Adrenal gland (tissue), 12 donors: ENCODE results near the gene ENGASE. TPM values are rescaled to one million over a fixed set of nuclear protein-coding genes. Genes with fewer than 3 reads are reported as not detected.
A peak's percentile ranks its signal among the peaks of the same experiment; 100 is the strongest.

Source experiments
- DNase-seq, 7 donors: peaks; one replicate each; pipeline ENCODE4 v3.0.0-alpha.2; 2019 to 2020
- H3K27ac ChIP-seq, 5 donors: fragments of 200-600 bp; sonication (generic) in 4 of 5; 1 replicate in 3 of 5; 2 replicates in 2 of 5; pipeline versions ENCODE4 v1.5.1 to v1.8.0; 2016 to 2020; ENCODE audit warnings: mild to moderate bottlenecking in 1 of 5
- H3K27me3 ChIP-seq: fragments of 200-600 bp; 2 replicates; pipeline ENCODE4 v1.8.0; 2021
- H3K36me3 ChIP-seq, 2 donors: fragments of 200-600 bp; replicated peaks in 1 of 2; 1 replicate in 1 of 2; 2 replicates in 1 of 2; pipeline versions ENCODE4 v1.5.1 to v1.8.0; 2018 to 2022
- H3K4me1 ChIP-seq, 2 donors: fragments of 200-600 bp; replicated peaks in 1 of 2; 1 replicate in 1 of 2; 2 replicates in 1 of 2; pipeline versions ENCODE4 v1.5.1 to v1.8.0; 2018 to 2021
- H3K4me3 ChIP-seq, 4 donors: fragments of 200-600 bp; sonication (generic) in 3 of 4; one replicate each; pipeline ENCODE4 v1.5.1; 2016 to 2018
- H3K9me3 ChIP-seq, 3 donors: fragments of 200-600 bp; sonication (generic) in 1 of 3; replicated peaks in 1 of 3; 1 replicate in 2 of 3; 2 replicates in 1 of 3; pipeline versions ENCODE4 v1.5.1 to v1.8.0; 2016 to 2021
- POLR2A ChIP-seq, 2 donors: fragments of 450-650 bp; IDR thresholded peaks; one replicate each; pipeline ENCODE4 v1.6.1; 2017; ENCODE audit warnings: antibody characterized with exemption in 2 of 2, mild to moderate bottlenecking in 2 of 2, moderate library complexity in 1 of 2
- WGBS, 4 donors: extraction: QIAGEN DNeasy Blood & Tissue Kit in 2 of 4; methylation state at CpG; one replicate each; pipeline versions ENCODE4 v1.1.5 to v1.1.7; 2013 to 2017; 5-methylcytosine and 5-hydroxymethylcytosine counted together
- intact Hi-C, 2 donors: fragments of 100-400 bp; cut with DNase I; formaldehyde crosslinking; loops; one replicate each; pipeline versions ENCODE4 v1.14.1 to v1.15.0; 2022 to 2023
- polyA plus RNA-seq, 3 donors: library from polyadenylated mRNA; stranded (reverse); fragments of 200-250 nt in 2 of 3; fragments of 350-450 nt in 1 of 3; fragmentation: Illumina TruSeq in 1 of 3; extraction: RNeasy Lipid Tissue Mini Kit (QIAGEN cat#74804) in 1 of 3; gene quantifications; one replicate each; pipeline ENCODE4 v1.2.3, GENCODE V29; 2013 to 2014
- total RNA-seq, 9 donors: library from RNA; depleted of rRNA in 4 of 9; stranded (reverse); fragments of >200 nt in 4 of 9; fragments of 120-200 nt in 1 of 9; fragmentation: NEBNext Ultra II Directional in 1 of 9; extraction: Animal tissue kit (Norgen Biotek cat#: 25700) in 1 of 9; gene quantifications; one replicate each; pipeline versions ENCODE4 v1.1.0 to v1.2.4, GENCODE V29; 2013 to 2023
- TF ChIP-seq, protein P1 (sequence below), 6 experiments: fragments of 450-650 bp in 4 of 6; fragments of 200-600 bp in 2 of 6; sonication (generic) in 1 of 6; IDR thresholded peaks; 1 replicate in 5 of 6; 2 replicates in 1 of 6; pipeline versions ENCODE4 v1.5.1 to v1.8.0; 2016 to 2021; ENCODE audit warnings: antibody characterized with exemption in 6 of 6, mild to moderate bottlenecking in 2 of 6, moderate library complexity in 1 of 6
- donor health status: healthy with polysubstance abuse.
- donor health status: Bipolar disorder and iron deficiency.
- donor health status: DM: yes; HTN: yes; CAD: no.
- donor health status: DM: no; HTN: no; CAD: no.
- donor health status: DM: no; HTN: no; CAD: no.
- donor health status: DM: yes; HTN: yes; CAD: no.

Gene ENGASE
- total and polyA plus RNA-seq, 12 donors, result 4.4 to 155 (median 31.1) TPM

DNA sequence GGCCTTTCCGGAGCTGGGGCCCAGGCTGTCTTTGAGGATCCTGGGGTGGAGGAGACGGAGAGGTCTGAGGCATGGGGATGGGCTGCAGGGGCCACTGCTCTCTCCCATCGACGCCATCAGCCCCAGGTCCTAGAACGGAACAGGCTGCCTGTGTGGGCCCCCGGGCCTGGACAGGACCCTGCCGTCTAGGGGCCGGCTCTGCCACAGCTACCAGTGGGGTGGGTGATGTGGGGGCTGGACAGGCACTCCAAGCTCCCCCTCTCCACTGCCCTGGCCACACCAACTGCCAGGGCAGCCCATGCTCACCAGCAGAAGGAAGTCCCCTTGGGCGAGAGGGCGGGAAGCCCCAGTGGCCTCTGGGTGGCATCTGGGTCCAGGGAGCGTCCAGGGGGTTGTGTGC lies 37.8 kb downstream of the ENGASE start:
- no peaks in the 10 kb centered on the region for H3K9me3 ChIP-seq
- no peak for DNase-seq
- H3K4me3 ChIP-seq, result no peak overlapping the region
- intact Hi-C loops, result no loop called here
- no peaks in the 10 kb centered on the region for H3K36me3 ChIP-seq
- no peak overlapping the region for H3K27ac ChIP-seq
- no peak for TF ChIP-seq POLR2A (IDR thresholded peaks at IDR 0.05)
- TF ChIP-seq, protein P1, sequence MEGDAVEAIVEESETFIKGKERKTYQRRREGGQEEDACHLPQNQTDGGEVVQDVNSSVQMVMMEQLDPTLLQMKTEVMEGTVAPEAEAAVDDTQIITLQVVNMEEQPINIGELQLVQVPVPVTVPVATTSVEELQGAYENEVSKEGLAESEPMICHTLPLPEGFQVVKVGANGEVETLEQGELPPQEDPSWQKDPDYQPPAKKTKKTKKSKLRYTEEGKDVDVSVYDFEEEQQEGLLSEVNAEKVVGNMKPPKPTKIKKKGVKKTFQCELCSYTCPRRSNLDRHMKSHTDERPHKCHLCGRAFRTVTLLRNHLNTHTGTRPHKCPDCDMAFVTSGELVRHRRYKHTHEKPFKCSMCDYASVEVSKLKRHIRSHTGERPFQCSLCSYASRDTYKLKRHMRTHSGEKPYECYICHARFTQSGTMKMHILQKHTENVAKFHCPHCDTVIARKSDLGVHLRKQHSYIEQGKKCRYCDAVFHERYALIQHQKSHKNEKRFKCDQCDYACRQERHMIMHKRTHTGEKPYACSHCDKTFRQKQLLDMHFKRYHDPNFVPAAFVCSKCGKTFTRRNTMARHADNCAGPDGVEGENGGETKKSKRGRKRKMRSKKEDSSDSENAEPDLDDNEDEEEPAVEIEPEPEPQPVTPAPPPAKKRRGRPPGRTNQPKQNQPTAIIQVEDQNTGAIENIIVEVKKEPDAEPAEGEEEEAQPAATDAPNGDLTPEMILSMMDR (IDR thresholded peaks at IDR 0.05), result no peak
- WGBS, 4 donors, result 72 to 83% (median 80%) methylated on average over 7 to 11 of the region's 11 CpGs; no CpG with 5 or more reads in 1 of the 4 donors
- H3K27me3 ChIP-seq, result peaks cover 18% of the 10 kb centered on the region
- H3K4me1 ChIP-seq, result no peaks in the 10 kb centered on the region

DNA sequence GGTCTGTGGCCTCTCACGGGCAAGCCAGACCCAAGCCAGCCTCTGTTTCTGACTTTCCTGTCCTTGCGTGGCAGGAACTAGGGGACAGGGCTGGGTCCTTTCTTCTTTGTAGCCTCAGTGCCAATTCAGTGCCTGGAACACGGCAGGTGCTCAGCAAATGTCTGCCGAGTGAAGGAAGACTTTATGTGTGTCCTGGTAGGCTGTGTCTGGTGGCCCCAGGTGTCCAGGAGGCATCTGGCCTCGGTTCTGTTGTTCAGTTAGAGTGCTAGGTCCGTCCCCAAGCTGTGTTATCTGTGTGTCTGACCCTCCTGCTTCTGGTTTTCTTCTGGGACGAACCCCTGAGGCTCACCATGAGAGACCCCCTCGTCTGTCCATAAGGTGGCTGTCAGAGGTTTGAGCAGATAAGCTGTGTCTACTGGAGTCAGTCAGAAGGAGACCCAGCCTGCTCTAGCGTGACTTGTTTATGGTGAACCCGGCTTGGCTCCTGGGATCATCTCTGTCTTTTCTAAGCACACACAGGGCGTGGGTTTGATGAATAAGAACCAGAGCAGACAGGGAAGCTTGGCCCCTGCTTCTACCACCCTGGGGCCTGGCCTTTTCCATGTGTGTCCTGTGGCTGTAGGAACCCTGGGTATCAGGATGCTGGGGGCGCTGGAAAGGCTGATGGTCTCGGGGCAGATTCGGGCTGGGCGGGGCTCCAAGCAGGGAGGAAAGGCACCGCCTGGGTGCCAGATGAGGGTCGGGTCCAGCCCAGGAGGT lies 39.3 kb downstream of the ENGASE start:
- no peaks in the 10 kb centered on the region for H3K9me3 ChIP-seq
- no peaks in the 10 kb centered on the region for H3K4me1 ChIP-seq
- no peak overlapping the region for H3K27ac ChIP-seq
- H3K4me3 ChIP-seq, result no peak overlapping the region
- 64 to 72% (median 70%) methylated on average over 10 to 17 of the region's 17 CpGs for WGBS, 4 donors
- peaks cover 21% of the 10 kb centered on the region for H3K27me3 ChIP-seq
- TF ChIP-seq POLR2A (IDR thresholded peaks at IDR 0.05), result no peak
- TF ChIP-seq, protein P1 (IDR thresholded peaks at IDR 0.05), result no peak
- no peaks in the 10 kb centered on the region for H3K36me3 ChIP-seq
- DNase-seq, result no peak
- intact Hi-C loops, result no loop called here

DNA sequence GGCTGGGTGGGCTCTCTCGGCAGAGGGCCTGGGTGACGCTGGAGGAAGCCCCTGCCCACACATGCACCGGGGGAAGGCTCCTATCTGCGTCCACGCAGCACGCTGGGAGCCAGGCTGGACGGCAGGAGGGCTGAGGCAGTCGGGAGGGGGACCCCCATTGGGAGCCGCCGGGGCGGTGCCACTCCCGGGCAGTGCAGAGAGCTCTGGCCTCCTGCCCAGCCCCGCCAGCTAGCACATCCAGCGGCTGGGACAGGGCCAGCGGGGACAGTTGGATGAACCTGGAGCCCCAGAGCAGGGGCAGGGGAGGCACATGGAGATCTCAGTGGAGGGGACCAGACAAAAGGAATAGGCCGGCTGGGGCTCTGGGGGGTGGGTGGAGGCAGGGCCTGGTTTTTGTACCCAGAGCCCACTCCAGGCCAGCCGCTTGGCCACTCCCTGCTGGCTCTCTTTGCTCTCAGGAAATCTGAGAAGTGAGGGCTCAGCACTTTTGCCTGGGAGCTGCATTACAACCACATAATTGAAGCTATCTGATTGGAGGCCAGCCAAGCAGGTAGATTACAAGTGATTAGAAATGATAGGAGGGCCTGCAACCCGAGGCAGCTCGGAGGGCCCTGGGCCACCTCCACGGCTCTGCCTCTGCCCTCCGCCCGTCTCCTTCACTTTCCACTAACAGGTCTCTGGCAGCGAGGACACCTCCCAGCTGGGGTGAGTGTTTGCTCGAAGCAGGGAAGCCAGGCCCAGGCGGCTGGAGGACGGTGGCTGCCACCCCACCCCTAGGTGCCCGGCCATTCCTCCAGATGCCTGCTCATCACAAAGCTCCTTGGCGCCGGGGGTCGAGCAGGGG lies 40.1 kb downstream of the ENGASE start:
- Histone ChIP-seq H3K36me3 (no peaks in the 10 kb centered on the region), H3K4me1 (no peaks in the 10 kb centered on the region), H3K27me3 (peaks cover 21% of the 10 kb centered on the region), H3K9me3 (no peaks in the 10 kb centered on the region), H3K27ac (no peak overlapping the region), H3K4me3 (no peak overlapping the region)
- no peak for TF ChIP-seq POLR2A (IDR thresholded peaks at IDR 0.05)
- TF ChIP-seq, protein P1 (IDR thresholded peaks at IDR 0.05), result no peak
- 46 to 63% (median 52%) methylated on average over 11 to 30 of the region's 30 CpGs for WGBS, 4 donors
- DNase-seq, result peak in 2 of 7 donors; percentile 12 to 38
- intact Hi-C loops, result no loop called here

DNA sequence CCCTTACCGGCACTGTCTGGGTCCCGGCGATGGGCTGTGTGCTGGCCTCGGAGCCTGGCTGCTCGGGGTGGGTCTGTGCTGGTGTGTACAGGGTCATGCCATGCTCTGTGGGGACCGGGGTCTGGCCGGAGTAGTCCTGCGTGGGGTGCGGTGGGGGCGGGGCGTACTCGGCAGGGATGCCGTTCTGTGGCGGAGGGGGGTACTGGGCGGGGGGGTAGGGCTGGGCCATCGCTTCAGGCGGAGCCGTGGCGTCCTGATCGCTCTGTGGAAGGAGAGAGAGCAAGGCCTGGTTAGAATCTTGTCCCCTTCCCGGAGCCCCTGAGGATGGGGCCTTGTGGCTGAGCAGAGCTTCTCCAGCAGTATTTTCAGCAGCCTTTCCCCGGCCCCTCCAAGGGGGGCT lies 40.9 kb downstream of the ENGASE start:
- intact Hi-C loops, result no loop called here
- Histone ChIP-seq H3K27ac (no peak overlapping the region), H3K4me3 (no peak overlapping the region), H3K27me3 (peaks cover 18% of the 10 kb centered on the region), H3K36me3 (no peaks in the 10 kb centered on the region), H3K4me1 (no peaks in the 10 kb centered on the region), H3K9me3 (no peaks in the 10 kb centered on the region)
- no peak for TF ChIP-seq POLR2A (IDR thresholded peaks at IDR 0.05)
- TF ChIP-seq, protein P1 (IDR thresholded peaks at IDR 0.05), result no peak
- WGBS, 4 donors, result 77 to 83% (median 78%) methylated on average over 1 to 22 of the region's 22 CpGs
- DNase-seq, result no peak
